GM13976 (cell line): ENCODE measurements around the gene LIN52.

Source experiments
- DNase-seq: peaks from one replicate; pipeline ENCODE4 v3.0.0; 2012; ENCODE audit warnings: low spot score
- CTCF ChIP-seq: IDR thresholded peaks from 2 replicates; pipeline ENCODE4 v1.5.1; 2012; ENCODE audit warnings: borderline replicate concordance, mild to moderate bottlenecking; ENCODE audit not compliant: insufficient read depth; ENCODE audit errors: extremely low read depth, missing control alignments, control extremely low read depth
- in situ Hi-C: fragments of 300-500 bp; cut with MboI; formaldehyde crosslinking; loops from one replicate; pipeline ENCODE4 v1.12.0; 2022; ENCODE audit warnings: low sequenced_read_pairs, mixed read lengths, inconsistent platforms; ENCODE audit not compliant: unreplicated experiment

The LIN52 gene

GRCh38 chr14:74161526-74162158 lies 76.9 kb downstream of the LIN52 start:
- DNase-seq: no peak
- in situ Hi-C loops: no loop called here
- TF ChIP-seq CTCF: no peak

GRCh38 chr14:74169906-74170305 lies 85.2 kb downstream of the LIN52 start:
- in situ Hi-C loops: no loop called here
- TF ChIP-seq CTCF: no peak
- DNase-seq: no peak

GRCh38 chr14:74176400-74176793 lies 91.6 kb downstream of the LIN52 start:
- DNase-seq: no peak
- TF ChIP-seq CTCF: no peak
- in situ Hi-C loops: no loop called here

GRCh38 chr14:74179856-74180255 lies 95.1 kb downstream of the LIN52 start:
- no peak for TF ChIP-seq CTCF
- in situ Hi-C loops: no loop called here

GRCh38 chr14:74190927-74191575 lies 106.3 kb downstream of the LIN52 start:
- in situ Hi-C loops: no loop called here
- TF ChIP-seq CTCF: no peak

More at GRCh38 chr14:74179856-74180255, 95.1 kb downstream of the LIN52 start:
- DNase-seq: no peak

GRCh38 chr14:74194506-74195274 lies 109.9 kb downstream of the LIN52 start:
- DNase-seq: no peak
- no peak for TF ChIP-seq CTCF
- in situ Hi-C loops: no loop called here

More at GRCh38 chr14:74190927-74191575, 106.3 kb downstream of the LIN52 start:
- DNase-seq: no peak
